DMS153 treated with DMSO at 0.1 percent for 48 hours (cell line): ENCODE data around the gene PPIB.
"Not testable (repeated sequence)": the region's sequence is repeated elsewhere in the genome, so short reads cannot be mapped to it uniquely, and the experiment has no call there.

Experiments
- DNase-seq: peaks from one replicate; lab custom pipeline; 2025; ENCODE audit not compliant: unreplicated experiment; lab: John Stamatoyannopoulos, UW

PPIB gene

GRCh38 chr15:64110950-64111678 lies 51.7 kb downstream of the PPIB start:
- no peak for DNase-seq

GRCh38 chr15:64110108-64110701 lies 52.6 kb downstream of the PPIB start:
- DNase-seq, result not testable (repeated sequence)

DNA sequence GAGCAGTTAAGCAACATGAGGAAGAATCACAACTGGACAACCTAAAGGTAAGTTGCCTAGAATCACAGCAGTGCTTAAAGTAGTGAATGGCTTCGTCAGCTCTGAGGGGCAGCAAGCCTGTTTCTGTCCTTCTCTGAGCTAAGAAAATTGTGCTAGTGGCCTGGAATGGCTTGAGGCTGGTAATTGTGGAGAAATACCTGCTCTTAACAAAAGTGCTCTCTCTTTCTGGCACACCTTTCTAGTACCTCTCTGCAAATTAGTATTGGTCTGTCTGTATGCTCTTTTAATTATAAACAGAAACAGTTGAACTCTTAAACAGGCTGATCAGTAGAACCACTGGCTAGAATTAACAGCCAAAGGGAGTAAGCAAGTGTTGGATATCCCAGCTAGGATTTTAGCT lies 55.5 kb downstream of the PPIB start:
- no peak for DNase-seq
